SU-DHL-6 (cell line): ENCODE data around the gene NINJ2.

ENCODE experiments used
- CTCF ChIP-seq: fragments of 200-600 bp; sonication (generic); IDR thresholded peaks from one replicate; pipeline ENCODE4 v1.5.1; 2017; ENCODE audit warnings: antibody characterized with exemption, mild to moderate bottlenecking, low read length, moderate library complexity; ENCODE audit not compliant: insufficient read depth, poor library complexity, severe bottlenecking
- EZH2phosphoT487 ChIP-seq: fragments of 200-600 bp; sonication (generic), shearing (Covaris generic); conservative IDR thresholded peaks from 2 replicates; pipeline ENCODE4 v1.6.1; 2018; ENCODE audit warnings: mild to moderate bottlenecking, antibody characterized with exemption, low read length, moderate library complexity, mixed read lengths

- TF ChIP-seq EZH2phosphoT487: no peak
- no peak for TF ChIP-seq CTCF
These were observed 63.5 kb downstream of the NINJ2 start for GRCh38 chr12:599756-600155.
